Astrocyte (in vitro differentiated cells and primary cell): ENCODE measurements around the gene LRIT2. TPM values are rescaled to one million over a fixed set of nuclear protein-coding genes. Genes with fewer than 3 reads are reported as not detected.
"Not testable (repeated sequence)": the region's sequence is repeated elsewhere in the genome, so short reads cannot be mapped to it uniquely, and the experiment has no call there.

Experiments
- DNase-seq: peaks from one replicate; pipeline ENCODE4 v3.0.0-alpha.2; 2010; ENCODE audit warnings: low read depth
- FAIRE-seq: peaks from 2 replicates; lab custom pipeline; 2011; peaks lifted over from hg19 to GRCh38; lab: Jason Lieb, UNC
- H2AFZ ChIP-seq: 2 replicates; pipeline ENCODE4 v1.6.0; 2012; ENCODE audit warnings: low read depth, low read length, inconsistent platforms
- H3K27ac ChIP-seq: 2 replicates; pipeline ENCODE4 v1.5.1; 2011; ENCODE audit warnings: low read depth, low read length, inconsistent platforms
- H3K27me3 ChIP-seq: 2 replicates; pipeline ENCODE4 v1.6.0; 2011; ENCODE audit warnings: low read length, inconsistent platforms; ENCODE audit not compliant: insufficient read depth
- H3K36me3 ChIP-seq: 2 replicates; pipeline ENCODE4 v1.5.1; 2011; ENCODE audit warnings: low read length, inconsistent platforms; ENCODE audit not compliant: insufficient read depth
- H3K4me1 ChIP-seq: 2 replicates; pipeline ENCODE4 v1.5.1; 2011; ENCODE audit warnings: low read length, inconsistent platforms; ENCODE audit not compliant: insufficient read depth
- H3K4me2 ChIP-seq: 2 replicates; pipeline ENCODE4 v1.6.0; 2012; ENCODE audit warnings: low read length, inconsistent platforms
- H3K4me3 ChIP-seq: 2 replicates; pipeline ENCODE4 v1.5.1; 2011; ENCODE audit warnings: low read depth, mild to moderate bottlenecking, low read length, inconsistent platforms; ENCODE audit not compliant: insufficient read depth
- H3K79me2 ChIP-seq: 2 replicates; pipeline ENCODE4 v1.6.0; 2012; ENCODE audit warnings: mild to moderate bottlenecking, low read length, inconsistent platforms; ENCODE audit not compliant: insufficient read depth
- H3K9ac ChIP-seq: 2 replicates; pipeline ENCODE4 v1.6.0; 2012; ENCODE audit warnings: mild to moderate bottlenecking, low read length, inconsistent platforms
- H3K9me3 ChIP-seq: 2 replicates; pipeline ENCODE4 v1.5.1; 2012; ENCODE audit warnings: low read depth, mild to moderate bottlenecking, low read length, inconsistent platforms; ENCODE audit not compliant: insufficient read depth
- H4K20me1 ChIP-seq: 2 replicates; pipeline ENCODE4 v1.6.0; 2012; ENCODE audit warnings: low read length, inconsistent platforms; ENCODE audit not compliant: insufficient read depth
- H3K27ac Mint-ChIP-seq: one replicate; pipeline ENCODE4 v1.8.0; 2021; ENCODE audit warnings: mild to moderate bottlenecking, mixed read lengths; ENCODE audit not compliant: unreplicated experiment
- H3K27me3 Mint-ChIP-seq: one replicate; pipeline ENCODE4 v1.8.0; 2021; ENCODE audit warnings: low read depth, mixed read lengths; ENCODE audit not compliant: unreplicated experiment
- H3K36me3 Mint-ChIP-seq: one replicate; pipeline ENCODE4 v1.8.0; 2021; ENCODE audit warnings: low read depth, mixed read lengths; ENCODE audit not compliant: unreplicated experiment
- H3K4me1 Mint-ChIP-seq: one replicate; pipeline ENCODE4 v1.8.0; 2021; ENCODE audit warnings: low read depth, mixed read lengths; ENCODE audit not compliant: unreplicated experiment
- H3K4me3 Mint-ChIP-seq: one replicate; pipeline ENCODE4 v1.8.0; 2021; ENCODE audit warnings: mild to moderate bottlenecking, moderate library complexity, mixed read lengths; ENCODE audit not compliant: unreplicated experiment
- H3K9me3 Mint-ChIP-seq: one replicate; pipeline ENCODE4 v1.8.0; 2021; ENCODE audit warnings: mild to moderate bottlenecking, mixed read lengths; ENCODE audit not compliant: unreplicated experiment
- EZH2 ChIP-seq: IDR thresholded peaks from 2 replicates; pipeline ENCODE4 v1.6.1; 2012; ENCODE audit warnings: mild to moderate bottlenecking, low read length, inconsistent platforms; ENCODE audit not compliant: insufficient read depth
- total RNA-seq: library from RNA; stranded (reverse); gene quantifications from 2 replicates; pipeline ENCODE4 v1.2.1, GENCODE V29; 2021
- TF ChIP-seq, protein P1 (sequence below): IDR thresholded peaks from 2 replicates; pipeline ENCODE4 v1.5.1; 2011; ENCODE audit warnings: low read depth, mild to moderate bottlenecking, inconsistent platforms, low read length, moderate library complexity; ENCODE audit not compliant: insufficient read depth

LRIT2 gene
- total RNA-seq, 1 donor from 2014 or later: not detected

DNA sequence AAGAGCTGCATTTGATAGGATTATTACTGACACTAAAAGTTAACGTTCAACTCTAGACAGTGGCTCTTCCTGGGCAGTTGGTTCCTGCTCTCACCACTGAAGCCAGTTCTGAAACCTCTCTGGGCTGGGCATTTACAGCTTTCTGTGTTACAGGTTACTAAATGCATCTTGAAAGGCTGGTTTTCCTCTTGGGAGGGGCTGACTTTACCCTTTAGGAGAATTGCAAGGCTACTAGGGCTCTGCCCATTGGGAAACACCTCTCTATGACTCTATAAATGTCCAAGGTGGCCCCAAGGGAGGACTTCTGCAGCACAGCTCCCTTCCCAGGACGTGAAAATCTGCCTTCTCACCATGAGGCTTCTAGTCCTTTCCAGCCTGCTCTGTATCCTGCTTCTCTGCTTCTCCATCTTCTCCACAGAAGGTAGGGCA, 51.8 kb downstream of the LRIT2 start, which contains the start of gene GPR15LG:
Gene GPR15LG, plus strand, starts transcription at position 301 of the 429 bp plus-strand sequence. Its CDS starts 51 bp downstream, at position 352.
- TF ChIP-seq EZH2: no peak
- TF ChIP-seq, protein P1, sequence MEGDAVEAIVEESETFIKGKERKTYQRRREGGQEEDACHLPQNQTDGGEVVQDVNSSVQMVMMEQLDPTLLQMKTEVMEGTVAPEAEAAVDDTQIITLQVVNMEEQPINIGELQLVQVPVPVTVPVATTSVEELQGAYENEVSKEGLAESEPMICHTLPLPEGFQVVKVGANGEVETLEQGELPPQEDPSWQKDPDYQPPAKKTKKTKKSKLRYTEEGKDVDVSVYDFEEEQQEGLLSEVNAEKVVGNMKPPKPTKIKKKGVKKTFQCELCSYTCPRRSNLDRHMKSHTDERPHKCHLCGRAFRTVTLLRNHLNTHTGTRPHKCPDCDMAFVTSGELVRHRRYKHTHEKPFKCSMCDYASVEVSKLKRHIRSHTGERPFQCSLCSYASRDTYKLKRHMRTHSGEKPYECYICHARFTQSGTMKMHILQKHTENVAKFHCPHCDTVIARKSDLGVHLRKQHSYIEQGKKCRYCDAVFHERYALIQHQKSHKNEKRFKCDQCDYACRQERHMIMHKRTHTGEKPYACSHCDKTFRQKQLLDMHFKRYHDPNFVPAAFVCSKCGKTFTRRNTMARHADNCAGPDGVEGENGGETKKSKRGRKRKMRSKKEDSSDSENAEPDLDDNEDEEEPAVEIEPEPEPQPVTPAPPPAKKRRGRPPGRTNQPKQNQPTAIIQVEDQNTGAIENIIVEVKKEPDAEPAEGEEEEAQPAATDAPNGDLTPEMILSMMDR: no peak
- DNase-seq: no peak
- H3K4me1 ChIP-seq: no peaks in the 10 kb centered on the region
- no peak within 1 kb of the TSS for H2AFZ ChIP-seq
- no peaks in the 10 kb centered on the region for H3K9me3 ChIP-seq
- H3K4me2 ChIP-seq: no peak within 1 kb of the TSS
- H3K27me3 ChIP-seq: no peaks in the 10 kb centered on the region
- no peaks in the 10 kb centered on the region for H3K36me3 ChIP-seq
- Mint-ChIP-seq H3K9me3 (no peaks in the 10 kb centered on the region), H3K4me1 (no peaks in the 10 kb centered on the region), H3K36me3 (no peaks in the 10 kb centered on the region), H3K4me3 (no peak within 1 kb of the TSS), H3K27me3 (no peaks in the 10 kb centered on the region), H3K27ac (no peak within 1 kb of the TSS)
- H3K27ac ChIP-seq: no peak within 1 kb of the TSS
- H3K4me3 ChIP-seq: no peak within 1 kb of the TSS
- FAIRE-seq: no peak
- no peak within 1 kb of the TSS for H3K9ac ChIP-seq
- H3K79me2 ChIP-seq: no peaks in the 10 kb centered on the region
- no peaks in the 10 kb centered on the region for H4K20me1 ChIP-seq

DNA sequence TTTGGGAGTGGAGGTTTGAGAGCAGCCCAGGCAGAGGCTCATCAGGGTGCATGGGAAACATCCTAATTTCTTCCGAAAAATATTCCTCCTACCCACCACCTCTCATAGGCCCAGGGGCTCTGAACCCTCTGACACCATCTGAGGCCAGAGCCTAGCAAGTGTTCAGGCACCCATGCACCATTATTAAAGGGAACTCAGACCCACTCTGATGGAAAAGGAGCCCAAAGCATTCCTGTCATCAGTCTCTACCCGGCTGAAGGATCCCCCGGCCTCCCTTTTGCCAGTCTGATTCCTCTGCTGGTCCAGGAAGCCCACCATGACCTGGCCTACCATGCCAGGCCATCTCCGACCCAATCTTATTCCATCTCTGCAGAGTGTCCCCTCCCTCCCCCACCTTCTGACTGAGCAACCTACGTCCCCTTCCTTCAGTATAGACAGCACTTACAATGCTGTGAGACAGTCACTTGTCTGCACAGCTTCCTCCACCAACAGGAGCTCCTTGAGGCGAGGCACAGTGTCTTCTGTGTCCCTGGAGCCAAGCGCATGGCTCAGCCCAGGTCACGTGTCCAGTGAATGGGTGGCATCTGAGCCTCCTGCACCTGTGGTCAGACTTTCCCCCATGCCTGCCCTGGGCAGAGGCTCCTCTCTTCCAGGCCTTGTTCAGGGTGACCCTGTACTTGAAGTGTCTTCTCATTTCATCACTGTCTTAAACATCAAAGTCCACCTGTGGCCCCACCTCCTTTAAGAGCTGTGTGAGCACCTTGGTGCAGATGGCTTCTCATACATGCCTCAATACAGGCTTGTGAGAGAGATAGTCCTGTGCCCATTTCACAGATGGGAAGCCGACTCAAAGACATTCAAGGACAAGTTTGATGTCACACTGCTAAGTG, 52.6 kb downstream of the LRIT2 start:
- no peaks in the 10 kb centered on the region for H3K79me2 ChIP-seq
- H3K36me3 ChIP-seq: no peaks in the 10 kb centered on the region
- H2AFZ ChIP-seq: no peak overlapping the region
- FAIRE-seq (no peak), DNase-seq (no peak)
- H3K9me3 ChIP-seq: no peaks in the 10 kb centered on the region
- no peaks in the 10 kb centered on the region for H4K20me1 ChIP-seq
- Mint-ChIP-seq H3K4me3 (no peak overlapping the region), H3K4me1 (no peaks in the 10 kb centered on the region), H3K27ac (no peak overlapping the region), H3K36me3 (no peaks in the 10 kb centered on the region), H3K27me3 (no peaks in the 10 kb centered on the region), H3K9me3 (peaks cover 3% of the 10 kb centered on the region)
- TF ChIP-seq EZH2: no peak
- TF ChIP-seq, protein P1: no peak
- H3K4me3 ChIP-seq: no peak overlapping the region
- H3K4me2 ChIP-seq: no peak overlapping the region
- H3K27me3 ChIP-seq: no peaks in the 10 kb centered on the region
- no peak overlapping the region for H3K27ac ChIP-seq
- H3K4me1 ChIP-seq: no peaks in the 10 kb centered on the region
- H3K9ac ChIP-seq: no peak overlapping the region

DNA sequence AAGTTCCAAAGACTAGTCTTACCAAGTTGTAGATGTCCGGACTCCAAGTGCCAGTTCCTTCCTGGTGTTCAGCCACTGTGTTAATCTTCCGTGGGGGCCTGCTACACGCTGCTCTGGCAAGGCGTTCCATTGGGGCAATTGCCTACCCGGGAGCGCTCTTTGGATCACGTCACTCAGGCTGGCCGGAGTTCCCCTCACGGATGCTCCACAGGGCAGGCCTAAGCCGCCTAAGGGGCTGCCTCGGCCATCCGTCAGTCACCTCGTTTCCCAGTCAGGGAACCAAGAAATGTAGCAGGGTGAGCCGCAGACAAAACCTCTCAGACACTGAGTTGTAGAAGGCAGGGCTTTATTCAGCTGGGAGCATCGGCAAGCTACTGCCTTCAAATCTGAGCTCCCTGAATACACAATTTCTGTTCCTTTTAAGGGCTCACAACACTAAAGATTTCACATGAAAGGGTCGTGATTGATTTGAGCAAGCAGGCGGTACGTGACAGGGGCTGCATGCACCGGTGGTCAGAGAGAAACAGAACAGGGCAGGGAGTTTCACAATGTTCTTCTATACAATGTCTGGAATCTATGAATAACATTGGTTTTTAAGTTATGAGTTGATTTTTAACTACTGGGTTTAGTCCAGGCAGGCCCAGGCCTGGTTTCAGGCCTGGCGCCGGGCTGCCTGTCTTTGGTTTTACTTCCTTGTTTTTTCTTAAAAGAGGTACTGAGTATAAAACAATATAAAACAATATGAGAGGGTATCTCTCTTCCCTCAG, 53.5 kb downstream of the LRIT2 start:
- H3K79me2 ChIP-seq, H3K27me3 Mint-ChIP-seq, H3K27me3 ChIP-seq, H3K27ac Mint-ChIP-seq, H3K36me3 ChIP-seq, H3K4me2 ChIP-seq, H3K4me3 Mint-ChIP-seq, H3K36me3 Mint-ChIP-seq, H3K9ac ChIP-seq, H3K4me3 ChIP-seq, FAIRE-seq, H3K27ac ChIP-seq, H2AFZ ChIP-seq, H3K9me3 Mint-ChIP-seq, H4K20me1 ChIP-seq, DNase-seq, H3K9me3 ChIP-seq, H3K4me1 ChIP-seq, H3K4me1 Mint-ChIP-seq: not testable (repeated sequence)

DNA sequence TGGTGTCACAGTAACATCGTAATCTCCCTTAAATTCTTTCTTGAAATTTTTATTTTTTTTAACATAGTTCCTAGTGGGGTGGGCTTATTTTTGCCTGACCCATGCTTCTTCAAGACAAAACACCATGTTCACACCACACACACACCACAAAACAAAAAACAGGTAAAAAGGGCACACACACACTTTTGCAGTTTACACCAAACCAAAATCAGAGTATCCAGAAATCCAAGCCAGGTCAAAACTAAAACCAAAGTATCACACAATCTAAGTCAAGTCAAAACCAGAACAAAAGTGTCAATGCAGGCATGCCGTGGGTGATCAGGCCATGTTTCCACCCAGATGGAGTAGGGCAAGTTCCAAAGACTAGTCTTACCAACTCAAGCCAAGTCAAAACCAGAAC, 54.1 kb downstream of the LRIT2 start:
- FAIRE-seq, H3K27me3 ChIP-seq, H4K20me1 ChIP-seq, H3K4me1 Mint-ChIP-seq, H2AFZ ChIP-seq, H3K27me3 Mint-ChIP-seq, H3K4me3 Mint-ChIP-seq, H3K9me3 ChIP-seq, H3K9me3 Mint-ChIP-seq, H3K36me3 Mint-ChIP-seq, H3K27ac ChIP-seq, DNase-seq, H3K36me3 ChIP-seq, H3K27ac Mint-ChIP-seq, H3K4me3 ChIP-seq, H3K79me2 ChIP-seq, H3K9ac ChIP-seq, H3K4me2 ChIP-seq, H3K4me1 ChIP-seq: not testable (repeated sequence)
